Fibroblast of mammary gland (primary cell): Measurements from ENCODE around the gene PNMA6E.
"Not testable (repeated sequence)": the region's sequence is repeated elsewhere in the genome, so short reads cannot be mapped to it uniquely, and the experiment has no call there.

Source experiments
- DNase-seq: peaks from one replicate; pipeline ENCODE4 v3.0.0-alpha.2; 2010; ENCODE audit warnings: low read depth
- H3K4me3 ChIP-seq: 2 replicates; pipeline ENCODE4 v1.5.1; 2011; ENCODE audit warnings: low read depth, mild to moderate bottlenecking, low read length, moderate library complexity; ENCODE audit not compliant: control insufficient read depth
- CTCF ChIP-seq: conservative IDR thresholded peaks from 2 replicates; pipeline ENCODE4 v1.5.1; 2011; ENCODE audit warnings: low read depth, low read length, inconsistent platforms; ENCODE audit not compliant: control insufficient read depth, insufficient read depth

Gene PNMA6E

DNA sequence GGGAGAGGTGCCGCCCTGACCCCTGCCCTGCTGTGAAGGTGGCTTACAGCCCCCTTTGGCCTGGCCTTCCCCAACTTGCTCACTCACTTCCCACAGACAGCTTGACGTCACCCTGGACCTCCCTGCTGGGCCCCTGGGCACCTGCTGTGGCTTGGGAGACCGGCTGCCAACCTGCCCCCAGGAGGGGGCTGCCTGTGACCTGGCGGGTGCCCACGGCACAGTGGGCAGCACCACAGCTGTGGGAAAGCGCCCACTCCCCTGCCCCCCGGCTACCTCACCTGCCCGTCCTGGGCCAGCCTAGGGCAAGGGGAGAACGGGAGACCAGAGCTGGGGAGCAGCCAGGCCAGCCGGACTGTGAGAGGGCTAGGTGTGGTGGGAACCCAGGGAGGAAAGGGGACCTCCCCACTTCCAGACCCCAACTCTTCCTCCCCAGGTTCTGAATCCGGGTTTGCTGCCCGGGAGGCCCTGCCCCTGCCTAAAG is 7.8 kb upstream of the PNMA6E start:
- no peak for DNase-seq
- no peak for TF ChIP-seq CTCF
- H3K4me3 ChIP-seq: no peak overlapping the region

DNA sequence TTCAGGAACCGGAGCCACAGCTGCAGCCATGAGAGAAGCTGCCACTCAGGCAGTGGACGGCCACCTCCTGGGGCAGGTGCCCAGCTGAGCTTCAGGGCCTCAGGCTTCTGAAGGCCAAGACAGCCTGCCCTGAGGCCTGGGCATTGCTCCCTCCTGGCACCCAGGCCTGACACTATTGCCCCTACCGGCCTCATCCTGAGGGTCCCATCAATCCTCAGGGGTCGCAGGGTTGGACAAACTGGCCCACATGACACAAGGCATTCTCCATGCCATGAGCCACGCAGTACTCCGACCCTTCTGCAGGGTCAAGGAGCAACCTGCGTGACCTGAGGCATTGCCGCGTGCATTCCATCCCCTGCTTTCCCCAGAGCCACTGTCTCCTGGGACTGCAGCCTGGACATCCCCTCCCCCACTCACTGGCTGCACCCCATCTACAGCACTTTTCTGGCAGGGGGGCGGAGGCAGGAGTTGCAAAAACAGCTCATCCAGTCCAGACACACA is 7.1 kb upstream of the PNMA6E start:
- TF ChIP-seq CTCF: no peak
- DNase-seq: no peak
- no peak overlapping the region for H3K4me3 ChIP-seq

DNA sequence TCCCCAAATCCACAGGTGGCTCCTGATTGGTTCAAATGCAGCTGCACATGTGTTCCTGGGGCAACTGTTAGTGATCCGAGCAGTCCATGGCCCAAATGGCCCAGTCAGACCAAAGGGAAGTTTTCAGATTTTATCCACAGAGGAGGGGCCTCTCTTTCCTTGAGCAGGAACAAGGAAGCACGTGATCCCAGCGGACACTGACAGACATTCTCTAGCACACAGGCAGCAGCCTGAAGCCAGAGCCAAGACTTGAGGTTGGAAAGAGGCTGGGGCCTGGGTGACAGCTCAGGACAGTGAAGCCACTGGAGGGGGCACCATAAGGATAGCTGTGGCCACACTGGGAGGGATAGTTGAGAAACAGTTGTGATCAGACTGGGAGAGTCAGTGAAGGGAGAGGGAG is 6.6 kb upstream of the PNMA6E start:
- no peak overlapping the region for H3K4me3 ChIP-seq
- no peak for DNase-seq
- TF ChIP-seq CTCF: no peak

GRCh38 chrX:153406903-153407302 is 5.8 kb upstream of the PNMA6E start:
- TF ChIP-seq CTCF: no peak
- no peak overlapping the region for H3K4me3 ChIP-seq
- no peak for DNase-seq

- H3K4me3 ChIP-seq: no peak overlapping the region
- no peak for DNase-seq
- TF ChIP-seq CTCF: no peak
These were observed 4.9 kb upstream of the PNMA6E start for GRCh38 chrX:153406011-153406410.

DNA sequence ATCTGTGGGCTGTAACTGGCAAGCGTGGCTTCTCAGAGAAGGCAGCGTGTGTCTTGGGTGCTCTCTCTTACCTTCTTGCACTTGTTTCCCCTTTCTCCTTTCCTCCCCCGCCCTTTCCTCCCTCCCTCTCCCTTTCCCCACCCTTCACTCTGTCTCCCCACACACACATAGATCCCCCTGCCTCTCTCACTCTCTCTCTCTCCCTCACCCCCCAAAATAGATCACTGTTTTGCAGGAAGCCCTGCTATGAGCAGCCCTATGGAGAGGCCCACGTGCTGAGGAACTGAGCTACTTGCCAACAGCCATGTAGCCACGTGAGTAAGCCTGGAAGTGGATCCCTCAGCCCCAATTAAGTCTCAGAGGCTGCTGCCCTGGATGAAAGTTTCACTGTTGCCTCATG is 4.3 kb upstream of the PNMA6E start:
- DNase-seq: no peak
- no peak for TF ChIP-seq CTCF
- H3K4me3 ChIP-seq: no peak overlapping the region

DNA sequence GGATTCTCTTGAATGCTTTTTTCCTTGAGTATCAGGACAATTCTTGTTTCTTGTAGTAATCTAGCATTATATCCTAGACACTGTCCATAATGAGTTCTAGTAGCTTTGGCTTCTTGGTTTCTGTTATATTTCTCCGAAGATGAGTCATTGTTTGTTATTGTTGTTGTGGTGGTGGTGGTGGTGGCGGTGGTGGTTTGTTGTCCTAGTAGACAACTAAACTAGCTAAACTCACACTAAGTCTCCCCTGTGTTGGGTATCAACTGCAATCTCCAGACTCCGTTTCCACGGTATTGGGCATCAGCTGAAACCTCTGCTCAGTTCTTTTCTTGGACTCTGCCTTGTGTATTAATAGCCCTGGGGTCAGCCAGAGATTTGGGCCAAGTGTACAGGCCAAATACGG is 3.2 kb upstream of the PNMA6E start:
- DNase-seq, H3K4me3 ChIP-seq: not testable (repeated sequence)
